Stimulated activated CD8-positive, alpha-beta memory T cell treated with anti-CD3 and anti-CD28 coated beads, Interleukin-7, amount 100 ng/mL, for 1 hour (primary cell): ENCODE data around the gene TMEM39A.

Source experiments
- DNase-seq, 2 donors: peaks; one replicate each; pipeline ENCODE4 v3.0.0-alpha.2; 2020; ENCODE audit warnings: low read depth in 2 of 2

The TMEM39A gene, protein sequence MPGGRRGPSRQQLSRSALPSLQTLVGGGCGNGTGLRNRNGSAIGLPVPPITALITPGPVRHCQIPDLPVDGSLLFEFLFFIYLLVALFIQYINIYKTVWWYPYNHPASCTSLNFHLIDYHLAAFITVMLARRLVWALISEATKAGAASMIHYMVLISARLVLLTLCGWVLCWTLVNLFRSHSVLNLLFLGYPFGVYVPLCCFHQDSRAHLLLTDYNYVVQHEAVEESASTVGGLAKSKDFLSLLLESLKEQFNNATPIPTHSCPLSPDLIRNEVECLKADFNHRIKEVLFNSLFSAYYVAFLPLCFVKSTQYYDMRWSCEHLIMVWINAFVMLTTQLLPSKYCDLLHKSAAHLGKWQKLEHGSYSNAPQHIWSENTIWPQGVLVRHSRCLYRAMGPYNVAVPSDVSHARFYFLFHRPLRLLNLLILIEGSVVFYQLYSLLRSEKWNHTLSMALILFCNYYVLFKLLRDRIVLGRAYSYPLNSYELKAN

GRCh38 chr3:119463171-119464169 lies at the start of gene TMEM39A:
TSS of gene TMEM39A (minus strand) at chr3:119463615. CDS start at chr3:119462074, 1,541 bp downstream.
- peak; percentile 99 for DNase-seq

DNA sequence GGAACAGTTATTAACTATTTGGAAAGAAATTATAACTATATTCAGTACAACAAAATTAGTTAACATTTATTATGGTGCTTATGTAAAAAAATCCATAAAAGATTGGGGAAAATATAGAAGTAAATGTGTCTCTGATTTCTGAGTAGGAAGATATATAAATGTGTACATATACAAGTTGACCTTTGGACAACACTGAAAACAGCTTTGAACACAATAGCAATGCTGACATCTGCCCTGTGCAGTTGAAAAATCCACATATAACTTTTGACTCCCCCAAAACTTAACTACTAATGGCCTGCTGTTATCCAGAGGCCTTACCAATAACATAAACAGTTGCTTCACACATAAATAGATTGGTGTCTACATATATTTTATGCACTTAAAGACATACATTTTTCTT lies 47.3 kb upstream of the TMEM39A start:
- DNase-seq: no peak

GRCh38 chr3:119508172-119508845 lies 44.9 kb upstream of the TMEM39A start:
- no peak for DNase-seq

DNA sequence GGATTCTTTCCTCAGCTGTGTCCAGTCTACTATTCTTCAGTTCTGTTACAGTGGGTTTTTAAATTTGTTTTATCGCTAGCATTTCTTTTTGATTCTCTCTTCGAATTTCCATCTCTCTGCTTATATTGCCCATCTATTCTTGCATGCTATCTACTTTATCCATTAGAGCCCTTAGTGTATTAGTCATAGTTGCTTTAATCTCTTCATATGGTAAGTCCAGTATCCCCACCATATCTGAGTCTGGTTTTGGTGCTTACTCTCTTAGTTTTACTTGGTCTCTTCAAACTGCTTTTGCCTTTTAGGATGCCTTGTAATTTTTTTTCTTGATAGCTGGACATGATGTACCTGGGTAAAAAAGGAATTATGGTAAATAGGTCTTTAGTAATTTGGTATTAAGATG lies 44.0 kb upstream of the TMEM39A start:
- DNase-seq: no peak

- DNase-seq: no peak
These were observed 43.2 kb upstream of the TMEM39A start for GRCh38 chr3:119506631-119507030.

GRCh38 chr3:119500901-119501300 lies 37.5 kb upstream of the TMEM39A start:
- no peak for DNase-seq

GRCh38 chr3:119500265-119500664 lies 36.9 kb upstream of the TMEM39A start:
- DNase-seq: no peak

GRCh38 chr3:119498186-119499011 lies 35.0 kb upstream of the TMEM39A start, which contains the start of gene TIMMDC1:
TSS of gene TIMMDC1 (plus strand) at chr3:119498547. CDS start at chr3:119498734, 187 bp downstream.
- peak; percentile 91 to 94 for DNase-seq

- DNase-seq: no peak
These were observed 34.4 kb upstream of the TMEM39A start for GRCh38 chr3:119497820-119498185.

- no peak for DNase-seq
These were observed 31.2 kb upstream of the TMEM39A start for GRCh38 chr3:119494597-119494996.

- no peak for DNase-seq
These were observed 29.4 kb upstream of the TMEM39A start for GRCh38 chr3:119492810-119493209.

GRCh38 chr3:119492128-119492527 lies 28.7 kb upstream of the TMEM39A start:
- DNase-seq: no peak

DNA sequence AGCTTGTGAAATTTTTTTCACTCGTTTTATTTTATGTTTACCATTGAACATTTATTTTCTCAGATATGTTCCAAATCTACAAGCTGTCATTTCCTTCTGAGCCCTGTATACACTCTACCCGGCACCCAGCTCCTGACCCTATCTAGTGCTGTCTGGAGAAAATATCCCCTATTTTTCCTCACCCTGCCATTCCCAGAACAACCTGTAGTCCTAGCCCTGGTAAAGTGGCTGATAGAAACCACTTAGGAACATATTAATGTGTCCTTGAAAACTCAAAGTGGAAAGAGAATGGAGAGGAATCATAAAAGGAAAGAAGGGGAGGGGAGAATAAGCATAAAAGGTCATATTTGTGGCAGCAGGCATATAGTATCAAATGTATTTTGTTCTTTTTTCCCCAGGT lies 26.7 kb upstream of the TMEM39A start:
- DNase-seq: no peak

GRCh38 chr3:119485563-119485962 lies 22.1 kb upstream of the TMEM39A start:
- DNase-seq: no peak

DNA sequence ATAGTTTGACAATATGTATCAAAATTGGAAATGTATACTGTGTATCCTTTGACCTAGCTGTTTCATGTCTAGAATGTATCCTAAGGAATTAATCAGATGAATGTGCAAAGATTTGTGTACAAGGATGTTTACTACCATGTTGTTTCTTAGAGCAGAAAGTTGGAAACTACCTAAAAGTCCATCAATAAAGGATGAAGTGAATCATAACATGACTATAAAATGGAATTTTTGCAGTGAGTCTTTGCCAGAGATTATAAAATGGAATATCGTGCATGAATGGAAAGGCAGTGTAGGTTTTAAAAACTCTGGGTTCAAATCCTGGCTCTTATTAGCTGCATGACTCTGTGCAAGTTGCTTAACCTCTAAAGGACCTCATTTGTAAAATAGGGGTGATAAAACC lies 19.7 kb upstream of the TMEM39A start:
- no peak for DNase-seq

DNA sequence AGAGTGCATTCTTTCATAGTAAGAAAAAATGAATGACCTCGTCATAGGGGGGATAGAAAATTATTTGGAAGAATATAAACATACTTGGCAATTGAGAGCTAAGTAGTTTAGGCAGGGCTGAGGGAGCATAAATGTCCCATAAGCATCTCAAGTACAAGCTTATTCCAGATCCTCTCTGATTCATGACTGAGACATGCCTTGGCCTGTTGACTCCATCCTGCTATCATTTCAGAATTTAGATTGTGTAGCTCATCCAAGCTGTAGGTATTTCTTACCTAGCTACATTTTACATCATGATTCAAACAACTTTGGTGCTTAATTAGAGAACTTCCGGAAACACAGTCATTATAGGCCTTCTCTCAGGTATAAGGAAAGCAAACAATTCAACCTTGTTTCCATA lies 17.7 kb upstream of the TMEM39A start:
- DNase-seq: no peak

- no peak for DNase-seq
These were observed 7.5 kb upstream of the TMEM39A start for GRCh38 chr3:119470866-119471265.

DNA sequence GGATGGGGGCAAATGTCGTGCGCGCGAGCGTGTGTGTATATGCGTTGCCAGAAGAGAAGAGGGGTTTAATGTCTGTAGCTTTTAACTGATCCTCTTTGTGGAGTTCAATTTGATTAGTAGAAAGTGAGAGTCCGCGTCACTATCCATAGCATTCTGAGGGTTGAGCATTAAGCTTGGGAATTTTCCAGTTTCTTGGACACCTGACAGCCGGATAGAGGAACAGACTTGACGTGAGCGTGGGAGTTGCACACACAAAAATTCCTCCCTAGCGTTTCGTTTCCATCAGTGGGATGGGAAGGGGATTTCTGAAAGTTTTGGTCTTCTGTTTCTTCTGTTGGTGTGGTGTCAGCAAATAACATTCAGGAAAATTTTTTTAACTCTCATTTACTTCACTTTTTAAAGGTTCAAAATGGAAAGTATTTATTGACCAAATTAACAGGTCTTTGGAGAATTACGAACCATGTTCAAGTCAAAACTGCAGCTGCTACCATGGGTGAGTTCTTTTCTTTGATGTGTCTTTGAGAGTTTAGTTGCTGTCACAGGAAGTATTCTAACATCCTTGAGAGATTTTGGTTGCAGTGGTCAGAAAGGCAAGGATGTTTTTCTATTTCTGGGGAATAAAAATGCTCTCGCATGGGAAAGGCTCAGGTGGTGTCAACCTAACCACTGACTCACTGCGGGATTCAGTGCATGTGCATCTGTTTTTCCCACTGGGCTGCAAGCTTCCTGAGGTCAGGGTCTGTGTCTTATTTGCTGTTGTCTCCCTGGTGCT lies 6.2 kb upstream of the TMEM39A start:
- no peak for DNase-seq

DNA sequence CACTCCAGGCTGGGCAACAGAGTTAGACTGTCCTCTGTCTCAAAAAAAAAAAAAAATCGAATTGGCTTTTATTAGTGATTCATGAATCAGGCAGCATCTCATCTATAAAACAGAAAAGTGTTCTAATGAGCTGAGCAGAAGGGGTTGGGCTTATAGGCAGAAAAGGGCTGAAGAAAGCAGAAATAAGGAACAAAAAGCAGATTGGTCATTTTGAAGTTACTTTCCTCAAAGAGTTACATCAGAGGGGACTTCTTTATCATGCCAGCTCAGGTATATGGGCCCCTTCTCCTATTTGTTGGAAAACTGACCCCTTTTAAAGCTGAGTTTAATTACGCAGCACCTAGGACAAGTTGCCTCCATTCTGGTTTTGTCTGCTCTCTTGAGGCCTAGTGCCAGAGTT lies 4.6 kb upstream of the TMEM39A start:
- no peak for DNase-seq

GRCh38 chr3:119457246-119457645 lies 6.2 kb downstream of the TMEM39A start:
- DNase-seq: no peak
